NCI-H2107 treated with DMSO at 0.1 percent for 48 hours (cell line): ENCODE results near the gene HOXA7.

Experiments used
- DNase-seq: peaks from one replicate; lab custom pipeline; 2025; ENCODE audit not compliant: unreplicated experiment; lab: John Stamatoyannopoulos, UW

Gene HOXA7

GRCh38 chr7:27109466-27110185 is 46.8 kb downstream of the HOXA7 start:
- no peak for DNase-seq

DNA sequence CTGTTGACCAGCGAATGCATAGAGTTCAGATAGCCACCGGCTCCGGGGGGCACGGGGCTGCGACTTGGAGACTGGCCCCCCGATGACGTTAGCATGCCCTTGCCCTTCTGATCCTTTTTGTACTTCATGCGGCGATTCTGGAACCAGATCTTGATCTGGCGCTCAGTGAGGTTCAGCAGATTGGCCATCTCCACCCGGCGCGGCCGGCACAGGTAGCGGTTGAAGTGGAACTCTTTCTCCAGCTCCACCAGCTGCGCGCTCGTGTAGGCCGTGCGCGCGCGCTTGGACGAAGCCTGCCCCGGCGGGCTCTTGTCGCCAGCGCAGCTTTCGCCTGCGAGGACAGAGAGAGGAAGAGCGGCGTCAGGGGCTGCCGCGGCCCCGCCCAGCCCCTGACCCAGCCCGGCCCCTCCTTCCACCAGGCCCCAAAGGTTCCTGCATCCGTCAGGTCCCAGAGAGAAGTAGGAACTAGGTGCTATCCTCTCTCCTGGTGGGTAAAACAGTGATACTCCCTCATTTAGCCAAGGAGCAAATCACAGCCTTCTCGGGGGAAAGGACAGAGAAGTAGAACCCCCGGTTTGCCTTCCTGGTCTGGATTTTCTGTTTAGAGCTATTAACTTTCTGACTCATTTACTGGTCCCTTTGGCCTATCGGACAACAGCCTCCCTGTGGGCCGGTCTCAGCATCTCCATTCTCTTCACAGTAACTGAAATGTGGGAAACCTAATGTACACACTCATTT is 47.9 kb downstream of the HOXA7 start:
- no peak for DNase-seq

- no peak for DNase-seq
These were observed 48.8 kb downstream of the HOXA7 start for GRCh38 chr7:27107391-27108381.

- no peak for DNase-seq
These were observed 49.6 kb downstream of the HOXA7 start for GRCh38 chr7:27106901-27107240.

DNA sequence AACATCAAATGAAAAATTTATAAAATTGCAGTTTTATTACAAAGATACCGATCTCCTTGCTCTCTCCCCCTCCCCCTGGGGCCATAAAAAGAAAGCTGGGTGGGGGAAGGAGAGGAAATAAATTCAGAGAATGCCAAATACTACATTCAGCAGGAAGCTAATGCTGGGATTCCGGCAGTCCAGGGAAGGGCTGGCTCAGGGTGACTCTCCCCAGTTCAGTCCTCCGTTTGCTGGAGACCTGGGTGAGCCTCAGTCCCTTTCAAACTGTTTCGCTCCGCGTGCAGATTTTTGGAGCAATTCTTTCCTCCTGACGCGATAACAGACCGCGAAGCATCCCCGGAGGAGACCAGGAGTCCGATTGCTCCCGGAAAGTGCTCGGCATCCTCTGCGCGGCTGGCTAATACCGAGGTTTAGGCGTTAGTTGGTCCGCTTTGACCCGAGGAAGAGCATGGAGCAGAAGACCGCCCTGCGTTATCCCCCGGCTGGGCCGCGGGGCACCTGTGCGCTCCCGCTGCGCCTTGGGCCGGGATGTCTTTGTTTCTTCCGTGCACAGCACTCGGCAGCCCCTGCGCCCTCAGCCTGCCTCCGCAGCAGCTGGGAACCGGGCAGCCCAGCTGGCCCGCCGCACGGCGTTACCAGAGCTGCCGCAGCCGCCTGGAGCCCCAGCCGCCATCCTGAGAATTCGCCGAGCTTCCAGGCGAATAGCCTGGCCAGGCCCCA is 50.1 kb downstream of the HOXA7 start:
- peak; percentile 9 for DNase-seq

- DNase-seq = no peak
These were observed 51.0 kb downstream of the HOXA7 start for GRCh38 chr7:27105301-27106031.

DNA sequence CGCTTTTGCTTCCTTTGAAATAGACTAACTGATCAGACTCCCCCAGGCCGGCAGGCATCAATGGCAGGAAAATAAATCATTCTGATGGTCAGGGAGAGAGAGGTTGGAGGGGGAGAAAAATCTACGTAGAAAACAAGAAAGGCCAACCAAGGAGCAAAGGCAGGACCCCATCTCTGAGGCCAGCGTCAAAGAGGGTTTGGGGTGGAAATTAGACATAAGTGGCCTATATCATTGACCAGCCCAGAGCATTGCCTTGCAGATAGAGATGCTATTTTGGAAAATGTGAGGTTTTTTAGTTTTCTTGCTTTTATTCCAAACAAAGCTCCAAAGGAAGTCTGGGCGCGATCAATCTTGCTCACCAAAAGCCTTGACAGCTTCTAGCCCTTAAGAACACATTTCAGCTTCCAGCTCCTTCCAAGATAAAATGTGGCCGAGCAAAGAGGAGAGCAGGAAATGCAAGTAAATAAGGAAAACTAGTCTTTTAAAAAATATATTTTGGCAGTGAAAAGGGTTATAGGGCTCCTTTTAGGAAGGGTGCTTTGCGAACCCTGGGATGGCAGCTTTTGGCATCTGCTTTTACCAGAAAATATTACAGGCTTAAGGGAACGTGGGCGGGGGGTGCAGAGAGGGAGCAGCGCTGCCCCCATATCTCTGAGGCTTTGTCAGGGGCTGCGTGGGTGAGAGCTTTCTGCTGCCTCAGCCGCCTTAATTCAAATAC is 52.0 kb downstream of the HOXA7 start:
- DNase-seq = no peak
